GM12892 (cell line): Measurements from ENCODE around the gene CCDC120.

Source experiments
- POLR2AphosphoS5 ChIP-seq: IDR thresholded peaks from 2 replicates; pipeline ENCODE4 v1.6.1; 2011; ENCODE audit warnings: low read depth, low read length, control low read depth
- TAF1 ChIP-seq: IDR thresholded peaks from 2 replicates; pipeline ENCODE4 v1.6.1; 2011; ENCODE audit warnings: low read depth, mild to moderate bottlenecking, control low read depth, low read length, borderline replicate concordance

DNA sequence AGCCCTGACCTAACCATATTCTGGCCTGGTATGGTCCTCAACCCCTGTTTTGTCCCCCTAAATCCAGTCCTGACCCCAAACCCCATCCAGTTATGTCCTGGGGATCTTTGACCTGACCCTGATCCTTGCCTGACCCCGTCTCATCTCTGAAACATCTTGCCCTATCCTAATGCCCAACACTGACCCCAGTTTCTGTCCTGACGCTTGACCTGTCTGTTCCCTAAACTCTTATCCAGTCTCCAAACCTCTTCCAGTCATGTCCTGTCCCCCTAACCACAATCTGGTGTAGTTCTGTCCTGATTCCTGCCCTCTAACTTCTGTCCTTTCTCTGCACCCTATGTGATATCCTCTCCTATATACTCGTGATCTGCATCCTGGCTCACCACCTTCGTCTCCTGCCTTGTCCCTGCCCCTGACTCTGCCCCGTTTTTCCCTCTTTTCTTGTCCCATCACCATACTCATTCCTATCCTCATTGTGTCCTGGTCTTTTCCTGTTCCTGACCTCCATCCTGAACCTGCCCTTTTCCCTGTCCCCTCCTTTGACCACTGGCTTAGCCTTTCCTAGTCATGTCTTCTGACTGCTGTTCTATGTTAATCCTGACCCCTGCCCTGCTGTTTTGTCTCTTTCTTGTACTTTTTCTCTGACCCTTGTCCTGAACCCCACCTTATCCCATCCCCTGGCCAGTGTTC, 4.6 kb upstream of the CCDC120 start:
- no peak for TF ChIP-seq TAF1
- no peak for TF ChIP-seq POLR2AphosphoS5
